ENCODE measurements around the gene KIF13A. TPM values are rescaled to one million over a fixed set of nuclear protein-coding genes. Genes with fewer than 3 reads are reported as not detected.

Gene KIF13A
- total and polyA plus RNA-seq, 9 of the 15 experiments (the other 6 are each of a cell fraction or from before 2014, with no cell fraction given): 3.6 to 44.3 (median 29.7) TPM

DNA sequence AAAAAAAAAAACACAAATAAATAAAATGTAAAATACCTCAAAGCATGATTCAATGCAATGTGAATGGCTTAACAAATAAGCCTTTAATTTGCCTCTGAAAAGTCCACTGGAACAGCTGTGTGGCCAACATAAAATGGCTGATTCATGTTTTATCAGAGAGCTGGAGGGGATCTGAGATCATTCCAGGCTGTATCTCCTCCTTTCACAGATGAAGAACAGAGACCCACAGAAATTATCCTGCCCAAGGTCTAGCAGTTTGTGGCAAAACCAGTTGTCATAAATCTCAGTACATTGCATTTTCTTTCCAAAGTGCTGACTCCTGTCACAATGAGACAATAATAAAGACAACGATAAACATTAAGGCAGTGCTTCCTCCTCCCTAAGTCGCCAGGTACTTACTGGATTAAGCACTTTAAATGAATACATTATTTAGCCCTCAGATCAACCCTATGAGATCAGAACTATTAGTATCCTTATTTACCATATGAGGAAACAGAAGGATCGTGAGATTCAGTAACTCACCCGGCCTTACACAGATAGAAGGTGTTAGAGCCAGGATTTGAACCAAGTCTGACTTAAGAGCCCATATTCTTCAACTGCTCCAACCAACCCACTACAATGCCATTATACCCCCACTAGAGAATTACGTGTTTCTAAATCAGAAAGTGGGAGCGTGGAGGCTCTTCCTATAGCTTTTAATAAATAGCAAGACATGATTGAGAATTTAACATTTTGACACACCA, 118.3 kb downstream of the KIF13A start (continued):
- TF ChIP-seq, protein P1, sequence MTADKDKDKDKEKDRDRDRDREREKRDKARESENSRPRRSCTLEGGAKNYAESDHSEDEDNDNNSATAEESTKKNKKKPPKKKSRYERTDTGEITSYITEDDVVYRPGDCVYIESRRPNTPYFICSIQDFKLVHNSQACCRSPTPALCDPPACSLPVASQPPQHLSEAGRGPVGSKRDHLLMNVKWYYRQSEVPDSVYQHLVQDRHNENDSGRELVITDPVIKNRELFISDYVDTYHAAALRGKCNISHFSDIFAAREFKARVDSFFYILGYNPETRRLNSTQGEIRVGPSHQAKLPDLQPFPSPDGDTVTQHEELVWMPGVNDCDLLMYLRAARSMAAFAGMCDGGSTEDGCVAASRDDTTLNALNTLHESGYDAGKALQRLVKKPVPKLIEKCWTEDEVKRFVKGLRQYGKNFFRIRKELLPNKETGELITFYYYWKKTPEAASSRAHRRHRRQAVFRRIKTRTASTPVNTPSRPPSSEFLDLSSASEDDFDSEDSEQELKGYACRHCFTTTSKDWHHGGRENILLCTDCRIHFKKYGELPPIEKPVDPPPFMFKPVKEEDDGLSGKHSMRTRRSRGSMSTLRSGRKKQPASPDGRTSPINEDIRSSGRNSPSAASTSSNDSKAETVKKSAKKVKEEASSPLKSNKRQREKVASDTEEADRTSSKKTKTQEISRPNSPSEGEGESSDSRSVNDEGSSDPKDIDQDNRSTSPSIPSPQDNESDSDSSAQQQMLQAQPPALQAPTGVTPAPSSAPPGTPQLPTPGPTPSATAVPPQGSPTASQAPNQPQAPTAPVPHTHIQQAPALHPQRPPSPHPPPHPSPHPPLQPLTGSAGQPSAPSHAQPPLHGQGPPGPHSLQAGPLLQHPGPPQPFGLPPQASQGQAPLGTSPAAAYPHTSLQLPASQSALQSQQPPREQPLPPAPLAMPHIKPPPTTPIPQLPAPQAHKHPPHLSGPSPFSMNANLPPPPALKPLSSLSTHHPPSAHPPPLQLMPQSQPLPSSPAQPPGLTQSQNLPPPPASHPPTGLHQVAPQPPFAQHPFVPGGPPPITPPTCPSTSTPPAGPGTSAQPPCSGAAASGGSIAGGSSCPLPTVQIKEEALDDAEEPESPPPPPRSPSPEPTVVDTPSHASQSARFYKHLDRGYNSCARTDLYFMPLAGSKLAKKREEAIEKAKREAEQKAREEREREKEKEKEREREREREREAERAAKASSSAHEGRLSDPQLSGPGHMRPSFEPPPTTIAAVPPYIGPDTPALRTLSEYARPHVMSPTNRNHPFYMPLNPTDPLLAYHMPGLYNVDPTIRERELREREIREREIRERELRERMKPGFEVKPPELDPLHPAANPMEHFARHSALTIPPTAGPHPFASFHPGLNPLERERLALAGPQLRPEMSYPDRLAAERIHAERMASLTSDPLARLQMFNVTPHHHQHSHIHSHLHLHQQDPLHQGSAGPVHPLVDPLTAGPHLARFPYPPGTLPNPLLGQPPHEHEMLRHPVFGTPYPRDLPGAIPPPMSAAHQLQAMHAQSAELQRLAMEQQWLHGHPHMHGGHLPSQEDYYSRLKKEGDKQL (CRISPR knock-in tag; IDR thresholded peaks at IDR 0.05; ENCODE audit: borderline replicate concordance): no peak
- TF ChIP-seq HDAC1 (IDR thresholded peaks at IDR 0.05) (peak in 1 of 2 experiments; percentile 47; a peak in 1 of 4 replicates), ETV6 (IDR thresholded peaks at IDR 0.05; ENCODE audit: borderline replicate concordance in 1 of 2, low read depth in 2 of 2, low read length in 1 of 2) (0 out of 4 replicates have a peak, but pooled peaks of 1 of the 2 experiments have one; percentile 15), ETV6 (CRISPR knock-in tag; IDR thresholded peaks at IDR 0.05; ENCODE audit: borderline replicate concordance) (no peak), RAD21 (CRISPR knock-in tag; conservative IDR thresholded peaks at IDR 0.05 in 1 of 2, IDR thresholded peaks at IDR 0.05 in 1 of 2) (peak in 1 of 2 experiments; percentile 13; a peak in 1 of 4 replicates), KLF16 (IDR thresholded peaks at IDR 0.05) (peak; percentile 37; the same call in 1 of the 2 replicates), HCFC1 (IDR thresholded peaks at IDR 0.05; ENCODE audit: low read depth, low read length) (no peak), ZFP36 (IDR thresholded peaks at IDR 0.05; ENCODE audit: low read depth, low read length, partially characterized antibody) (peak; percentile 34), KLF13 (tag; IDR thresholded peaks at IDR 0.05; ENCODE audit: borderline replicate concordance, low read depth) (no peak)
- TF ChIP-seq, protein P2, sequence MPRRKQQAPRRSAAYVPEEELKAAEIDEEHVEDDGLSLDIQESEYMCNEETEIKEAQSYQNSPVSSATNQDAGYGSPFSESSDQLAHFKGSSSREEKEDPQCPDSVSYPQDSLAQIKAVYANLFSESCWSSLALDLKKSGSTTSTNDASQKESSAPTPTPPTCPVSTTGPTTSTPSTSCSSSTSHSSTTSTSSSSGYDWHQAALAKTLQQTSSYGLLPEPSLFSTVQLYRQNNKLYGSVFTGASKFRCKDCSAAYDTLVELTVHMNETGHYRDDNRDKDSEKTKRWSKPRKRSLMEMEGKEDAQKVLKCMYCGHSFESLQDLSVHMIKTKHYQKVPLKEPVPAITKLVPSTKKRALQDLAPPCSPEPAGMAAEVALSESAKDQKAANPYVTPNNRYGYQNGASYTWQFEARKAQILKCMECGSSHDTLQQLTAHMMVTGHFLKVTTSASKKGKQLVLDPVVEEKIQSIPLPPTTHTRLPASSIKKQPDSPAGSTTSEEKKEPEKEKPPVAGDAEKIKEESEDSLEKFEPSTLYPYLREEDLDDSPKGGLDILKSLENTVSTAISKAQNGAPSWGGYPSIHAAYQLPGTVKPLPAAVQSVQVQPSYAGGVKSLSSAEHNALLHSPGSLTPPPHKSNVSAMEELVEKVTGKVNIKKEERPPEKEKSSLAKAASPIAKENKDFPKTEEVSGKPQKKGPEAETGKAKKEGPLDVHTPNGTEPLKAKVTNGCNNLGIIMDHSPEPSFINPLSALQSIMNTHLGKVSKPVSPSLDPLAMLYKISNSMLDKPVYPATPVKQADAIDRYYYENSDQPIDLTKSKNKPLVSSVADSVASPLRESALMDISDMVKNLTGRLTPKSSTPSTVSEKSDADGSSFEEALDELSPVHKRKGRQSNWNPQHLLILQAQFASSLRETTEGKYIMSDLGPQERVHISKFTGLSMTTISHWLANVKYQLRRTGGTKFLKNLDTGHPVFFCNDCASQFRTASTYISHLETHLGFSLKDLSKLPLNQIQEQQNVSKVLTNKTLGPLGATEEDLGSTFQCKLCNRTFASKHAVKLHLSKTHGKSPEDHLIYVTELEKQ (CRISPR knock-in tag; IDR thresholded peaks at IDR 0.05): no peak
- TF ChIP-seq, protein P3, sequence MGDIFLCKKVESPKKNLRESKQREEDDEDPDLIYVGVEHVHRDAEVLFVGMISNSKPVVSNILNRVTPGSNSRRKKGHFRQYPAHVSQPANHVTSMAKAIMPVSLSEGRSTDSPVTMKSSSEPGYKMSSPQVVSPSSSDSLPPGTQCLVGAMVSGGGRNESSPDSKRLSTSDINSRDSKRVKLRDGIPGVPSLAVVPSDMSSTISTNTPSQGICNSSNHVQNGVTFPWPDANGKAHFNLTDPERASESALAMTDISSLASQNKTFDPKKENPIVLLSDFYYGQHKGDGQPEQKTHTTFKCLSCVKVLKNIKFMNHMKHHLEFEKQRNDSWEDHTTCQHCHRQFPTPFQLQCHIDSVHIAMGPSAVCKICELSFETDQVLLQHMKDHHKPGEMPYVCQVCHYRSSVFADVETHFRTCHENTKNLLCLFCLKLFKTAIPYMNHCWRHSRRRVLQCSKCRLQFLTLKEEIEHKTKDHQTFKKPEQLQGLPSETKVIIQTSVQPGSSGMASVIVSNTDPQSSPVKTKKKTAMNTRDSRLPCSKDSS (IDR thresholded peaks at IDR 0.05; ENCODE audit: low read depth, partially characterized antibody): no peak
- TF ChIP-seq, protein P4, sequence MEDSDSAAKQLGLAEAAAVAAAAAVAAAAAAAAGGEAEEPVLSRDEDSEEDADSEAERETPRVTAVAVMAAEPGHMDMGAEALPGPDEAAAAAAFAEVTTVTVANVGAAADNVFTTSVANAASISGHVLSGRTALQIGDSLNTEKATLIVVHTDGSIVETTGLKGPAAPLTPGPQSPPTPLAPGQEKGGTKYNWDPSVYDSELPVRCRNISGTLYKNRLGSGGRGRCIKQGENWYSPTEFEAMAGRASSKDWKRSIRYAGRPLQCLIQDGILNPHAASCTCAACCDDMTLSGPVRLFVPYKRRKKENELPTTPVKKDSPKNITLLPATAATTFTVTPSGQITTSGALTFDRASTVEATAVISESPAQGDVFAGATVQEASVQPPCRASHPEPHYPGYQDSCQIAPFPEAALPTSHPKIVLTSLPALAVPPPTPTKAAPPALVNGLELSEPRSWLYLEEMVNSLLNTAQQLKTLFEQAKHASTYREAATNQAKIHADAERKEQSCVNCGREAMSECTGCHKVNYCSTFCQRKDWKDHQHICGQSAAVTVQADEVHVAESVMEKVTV (CRISPR knock-in tag; IDR thresholded peaks at IDR 0.05): no peak
